Mucosa of descending colon (tissue), 3 donors: ENCODE results near the gene TDP1. TPM values are rescaled to one million over a fixed set of nuclear protein-coding genes. Genes with fewer than 3 reads are reported as not detected.

Experiments used
- ATAC-seq: fragments of 200-7000 bp; cut with Tn5 transposase; one replicate; pipeline ENCODE4 v1.9.1; 2020; ENCODE audit warnings: mild to moderate bottlenecking, moderate library complexity
- DNase-seq, 3 donors: peaks; one replicate each; pipeline ENCODE4 v3.0.0-alpha.2; 2020
- H3K36me3 ChIP-seq: fragments of 200-600 bp; one replicate; pipeline ENCODE4 v1.8.0; 2021; ENCODE audit warnings: low read depth, mild to moderate bottlenecking
- H3K4me1 ChIP-seq: fragments of 200-600 bp; one replicate; pipeline ENCODE4 v1.8.0; 2021; ENCODE audit warnings: low read depth, mild to moderate bottlenecking
- H3K4me3 ChIP-seq: fragments of 200-600 bp; one replicate; pipeline ENCODE4 v1.8.0; 2021; ENCODE audit warnings: mild to moderate bottlenecking
- H3K9me3 ChIP-seq: fragments of 200-600 bp; one replicate; pipeline ENCODE4 v1.8.0; 2021; ENCODE audit warnings: mild to moderate bottlenecking
- CTCF ChIP-seq: fragments of 200-600 bp; IDR thresholded peaks from one replicate; pipeline ENCODE4 v1.8.0; 2022; ENCODE audit warnings: antibody characterized with exemption, mild to moderate bottlenecking
- intact Hi-C, 2 donors: fragments of 100-400 bp; cut with DNase I in 1 of 2; cut with micrococcal nuclease in 1 of 2; formaldehyde crosslinking; loops; one replicate each; pipeline versions ENCODE4 v1.11.0 to v1.11.1; 2022; cut with DNase I, micrococcal nuclease
- long read RNA-seq, 2 donors: library from polyadenylated mRNA; unstranded; transcript quantifications; one replicate each; pipeline ENCODE4 v2.0.0, GENCODE V29; 2019 to 2021
- total RNA-seq, 3 donors: library from RNA; stranded (reverse); fragmentation: NEBNext Ultra II Directional in 2 of 3; extraction: Animal tissue kit (Norgen Biotek cat#: 25700) in 2 of 3; gene quantifications; one replicate each; pipeline versions ENCODE4 v1.2.1 to v1.2.4, GENCODE V29; 2021 to 2023
- donor health status: DM: no; HTN: no; CAD: no; lungs with moderate emphysema.
- donor health status: DM: no; HTN: no; CAD: no.
- donor health status: DM: no; HTN: yes; CAD: no.

The TDP1 gene
- 10 to 100 TPM; 12.6 to 19.0 (median 14.2) TPM for total RNA-seq
- long read RNA-seq, donor 1, transcript TDP1-203 (16 exons, 2,068 nt): major isoform, 5 of 11 reads
- long read RNA-seq, donor 1, partial matches to known transcripts: 3 of 11 reads
- long read RNA-seq, donor 1, other reads (novel, unspliced or antisense): 3 of 11 reads
- long read RNA-seq, donor 2, partial matches to known transcripts: 0 of 6 reads
- long read RNA-seq, donor 2, other reads (novel, unspliced or antisense): 0 of 6 reads

GRCh38 chr14:89955745-89956660 is at the start of gene TDP1:
Gene TDP1 (plus strand): TSS chr14:89955927. CDS start chr14:89963115, 7,188 bp downstream.
- H3K9me3 ChIP-seq: no peaks in the 10 kb centered on the region
- ATAC-seq: peak; percentile 89

DNA sequence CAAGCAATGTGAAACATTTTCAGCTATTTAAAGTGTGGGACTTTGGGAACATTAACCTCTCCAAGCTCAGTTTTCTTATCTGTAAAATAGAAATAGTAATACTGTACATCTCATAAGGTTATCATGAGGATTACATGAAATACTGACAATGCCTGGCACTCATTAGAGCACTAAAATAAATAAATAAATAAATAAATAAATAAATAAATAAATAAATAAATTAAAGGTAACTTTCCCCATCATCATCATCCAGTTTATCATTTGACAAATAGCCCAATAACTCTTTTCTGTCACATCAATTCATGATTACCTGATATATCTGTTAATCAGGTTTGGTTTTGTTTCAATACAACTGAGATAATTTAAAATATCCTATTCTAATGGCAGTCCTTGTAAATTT is 49.7 kb upstream of the TDP1 start:
- intact Hi-C loops: no loop called here
- TF ChIP-seq CTCF: no peak
- Histone ChIP-seq H3K4me3 (no peak overlapping the region), H3K36me3 (no peaks in the 10 kb centered on the region), H3K4me1 (peaks cover 7% of the 10 kb centered on the region), H3K9me3 (no peaks in the 10 kb centered on the region)
- ATAC-seq (no peak), DNase-seq (no peak)

More at GRCh38 chr14:89955745-89956660, at the start of gene TDP1:
- no peaks in the 10 kb centered on the region for H3K36me3 ChIP-seq
- H3K4me3 ChIP-seq: peak within 1 kb of the TSS; percentile 60
- TF ChIP-seq CTCF: no peak
- intact Hi-C loops: no loop called here
- H3K4me1 ChIP-seq: peaks cover 17% of the 10 kb centered on the region
- peak; percentile 98 to 99 (median 98) for DNase-seq

- intact Hi-C loops: no loop called here
- DNase-seq (no peak), ATAC-seq (no peak)
- Histone ChIP-seq H3K9me3 (no peaks in the 10 kb centered on the region), H3K4me3 (no peak overlapping the region), H3K4me1 (peaks cover 22% of the 10 kb centered on the region), H3K36me3 (no peaks in the 10 kb centered on the region)
- no peak for TF ChIP-seq CTCF
These were observed 48.1 kb upstream of the TDP1 start for GRCh38 chr14:89907655-89908054.

DNA sequence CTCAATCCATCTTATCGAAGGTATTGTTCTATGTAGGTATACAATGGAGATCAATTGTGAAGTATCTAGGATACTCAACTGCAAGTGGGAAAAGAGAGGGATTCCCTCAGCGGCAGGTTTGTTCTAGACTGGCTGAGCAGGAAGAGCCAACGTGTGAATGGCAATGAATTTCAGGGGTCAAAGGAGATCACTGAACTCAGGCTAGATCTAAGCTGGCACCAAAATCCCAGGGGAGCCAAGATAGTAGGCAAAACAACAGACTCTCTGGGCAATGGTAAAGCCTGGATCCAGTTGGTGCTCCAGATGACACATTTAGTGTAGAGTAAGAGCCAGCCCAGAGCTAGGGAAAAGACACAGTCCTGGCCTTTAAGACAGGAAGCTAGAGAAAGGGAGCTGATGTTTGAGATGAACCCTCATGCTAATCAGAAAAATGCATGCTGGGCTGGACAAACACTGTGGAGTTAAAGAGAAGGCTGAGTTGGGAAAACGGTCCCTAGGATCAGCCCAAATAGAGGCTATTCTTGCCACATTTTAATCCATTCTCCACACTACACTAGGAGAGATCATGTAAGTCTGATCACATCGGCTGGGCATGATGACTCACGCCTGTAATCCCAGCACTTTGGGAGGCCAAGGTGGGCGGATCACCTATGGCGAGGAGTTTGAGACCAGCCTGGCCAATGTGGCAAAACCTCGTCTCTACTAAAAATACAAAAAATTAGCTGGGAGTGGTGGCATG is 46.8 kb upstream of the TDP1 start:
- Histone ChIP-seq H3K36me3 (no peaks in the 10 kb centered on the region), H3K4me3 (no peak overlapping the region), H3K9me3 (no peaks in the 10 kb centered on the region), H3K4me1 (peaks cover 25% of the 10 kb centered on the region)
- DNase-seq (no peak), ATAC-seq (no peak)
- intact Hi-C loops: no loop called here
- no peak for TF ChIP-seq CTCF

DNA sequence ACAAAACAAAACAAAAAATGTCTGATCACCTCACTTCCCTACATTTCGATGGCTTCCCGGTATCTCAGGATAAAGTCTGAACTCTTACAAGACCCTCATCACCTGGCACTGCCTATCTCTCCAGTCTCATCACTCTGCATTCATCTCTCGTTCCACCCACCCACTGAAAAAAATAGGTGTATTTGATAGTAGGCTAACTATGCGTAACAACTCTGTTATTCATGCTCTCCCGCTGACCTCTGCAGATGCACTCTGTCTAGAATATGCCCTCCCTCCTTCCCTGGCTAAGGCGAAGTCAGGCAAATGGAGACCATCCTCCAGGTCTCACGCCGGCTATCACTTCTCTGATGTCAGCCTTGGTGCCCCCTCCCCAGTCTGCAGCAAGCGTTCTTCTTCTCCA is 46.1 kb upstream of the TDP1 start:
- TF ChIP-seq CTCF: no peak
- Histone ChIP-seq H3K4me3 (no peak overlapping the region), H3K9me3 (no peaks in the 10 kb centered on the region), H3K36me3 (no peaks in the 10 kb centered on the region), H3K4me1 (peaks cover 25% of the 10 kb centered on the region)
- DNase-seq (no peak), ATAC-seq (no peak)
- intact Hi-C loops: no loop called here
